GM18505 (cell line): ENCODE measurements around the gene KRTAP5-9.
A peak's percentile ranks its signal among the peaks of the same experiment; 100 is the strongest.
"Not testable (repeated sequence)": the region's sequence is repeated elsewhere in the genome, so short reads cannot be mapped to it uniquely, and the experiment has no call there.

Experiments used
- ATAC-seq: cut with Tn5 transposase; IDR thresholded peaks from one replicate; pipeline ENCODE4 v1.9.1; 2021; ENCODE audit not compliant: unreplicated experiment
- POLR2A ChIP-seq: IDR thresholded peaks from 4 replicates; pipeline ENCODE4 v1.6.1; 2011; ENCODE audit warnings: borderline replicate concordance; ENCODE audit not compliant: insufficient read depth, insufficient read length; ENCODE audit errors: extremely low read depth

KRTAP5-9 gene

DNA sequence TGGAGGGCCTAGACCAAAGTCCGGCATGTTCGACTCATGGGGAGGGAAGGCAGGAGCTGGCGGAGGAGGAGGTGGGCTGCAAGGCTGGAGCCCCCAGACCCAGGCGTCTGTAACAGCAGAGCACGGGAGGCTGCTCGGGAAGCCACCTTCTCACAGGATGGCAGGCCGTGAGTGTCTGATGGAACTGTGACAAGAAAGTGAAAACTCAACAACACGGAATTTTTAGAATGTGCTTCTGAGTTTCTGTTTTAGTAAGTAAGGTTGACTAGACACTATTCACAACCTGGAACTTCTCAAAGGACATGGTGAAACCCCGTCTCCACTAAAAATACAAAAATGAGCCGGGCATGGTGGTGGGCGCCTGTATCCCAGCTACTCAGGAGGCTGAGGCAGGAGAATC lies 8.2 kb upstream of the KRTAP5-9 start:
- peak; percentile 31 for TF ChIP-seq POLR2A

DNA sequence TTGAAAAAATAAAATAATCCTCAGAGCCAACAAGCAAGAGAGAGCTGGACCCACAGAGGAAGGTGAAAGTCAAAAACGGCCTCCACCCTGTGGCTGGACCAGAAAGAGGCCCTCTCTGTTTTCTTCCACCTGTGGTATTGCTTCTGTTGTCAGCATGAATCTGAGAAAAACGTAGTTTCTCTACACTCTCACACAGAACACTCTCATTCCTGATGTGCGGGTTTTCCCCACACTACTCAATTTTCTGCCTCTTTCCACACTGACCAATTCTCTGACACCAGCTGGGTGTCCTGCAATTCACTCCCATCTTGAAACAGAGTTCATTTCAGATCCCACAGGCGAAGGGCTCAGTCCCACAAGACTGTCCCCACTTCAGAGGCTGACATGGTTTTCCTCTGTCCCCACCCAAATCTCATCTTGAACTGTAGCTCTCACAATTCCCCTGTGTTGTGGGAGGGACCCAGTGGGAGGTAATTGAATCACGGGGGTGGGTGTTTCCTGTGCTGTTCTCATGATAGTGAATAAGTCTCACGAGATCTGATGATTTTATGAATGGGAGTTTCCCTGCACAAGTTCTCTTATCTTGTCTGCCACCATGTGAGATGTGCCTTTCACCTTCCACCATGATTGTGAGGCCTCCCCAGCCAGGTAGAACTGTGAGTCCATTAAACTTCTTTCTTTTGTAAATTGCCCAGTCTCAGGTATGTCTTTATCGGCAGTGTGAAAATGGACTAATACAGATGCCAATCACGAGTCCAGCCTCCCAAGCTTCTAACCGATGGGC lies 7.5 kb upstream of the KRTAP5-9 start:
- not testable (repeated sequence) for ATAC-seq

More for the DNA sequence above, 8.2 kb upstream of the KRTAP5-9 start:
- ATAC-seq: not testable (repeated sequence)

DNA sequence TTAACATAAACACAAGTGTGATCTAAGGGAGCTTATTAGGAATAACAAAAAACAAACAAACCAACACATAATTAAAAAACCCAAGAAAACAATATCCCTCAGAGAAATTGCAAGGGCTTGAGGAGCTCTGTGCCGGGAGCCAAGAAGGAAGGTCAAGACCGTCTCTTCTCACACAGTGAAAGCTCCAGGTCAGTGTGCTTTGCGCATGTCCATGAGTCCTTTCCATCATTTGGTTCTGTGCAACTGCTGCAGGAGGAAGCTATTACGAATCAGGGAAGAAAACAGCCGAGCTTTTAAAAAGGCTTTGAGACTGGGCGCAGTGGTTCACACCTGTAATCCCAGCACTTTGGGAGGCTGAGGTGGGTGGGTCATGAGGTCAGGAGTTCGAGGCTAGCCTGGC lies 5.8 kb upstream of the KRTAP5-9 start:
- ATAC-seq: no peak
- no peak for TF ChIP-seq POLR2A

DNA sequence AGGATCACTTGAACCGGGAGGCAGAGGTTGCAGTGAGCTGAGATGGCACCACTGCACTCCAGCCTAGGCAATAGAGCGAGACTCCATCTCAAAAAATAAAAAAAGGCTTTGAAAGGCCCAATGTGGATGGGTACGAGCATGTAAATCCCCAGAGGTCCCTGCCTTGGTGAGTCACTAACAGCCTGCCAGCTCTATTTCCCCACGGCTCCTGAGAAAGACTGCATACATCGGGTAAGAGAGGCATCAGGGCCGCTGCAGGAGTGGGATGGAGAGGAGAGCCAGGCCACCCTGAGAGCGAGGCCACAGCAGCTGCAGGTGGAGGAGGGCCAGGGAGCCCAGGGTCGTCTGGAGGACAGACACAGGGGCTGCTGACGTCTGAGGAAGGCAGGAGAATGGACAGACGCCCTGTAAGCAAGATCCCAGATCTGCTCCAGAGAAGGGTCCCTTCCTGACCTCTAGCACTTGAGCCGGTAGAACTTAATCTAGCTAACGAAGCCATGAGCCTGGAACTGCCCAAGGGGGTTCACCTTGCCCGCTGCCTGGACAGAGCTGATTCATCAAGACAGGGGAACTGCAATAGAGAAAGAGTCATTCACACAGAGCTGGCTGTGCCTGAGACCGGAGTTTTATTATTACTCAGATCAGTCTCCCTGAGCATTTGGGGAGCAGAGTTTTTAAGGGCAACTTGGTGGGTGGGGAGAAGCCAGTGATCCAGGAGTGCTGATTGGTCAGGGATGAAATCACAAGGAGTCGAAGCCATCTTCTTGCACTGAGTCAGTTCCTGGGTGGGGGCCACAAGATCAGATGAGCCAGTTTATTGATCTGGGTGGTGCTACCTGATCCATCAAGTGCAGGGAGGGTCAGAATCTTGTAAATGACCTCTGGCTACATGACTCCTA lies 5.1 kb upstream of the KRTAP5-9 start:
- no peak for ATAC-seq
- TF ChIP-seq POLR2A: no peak

DNA sequence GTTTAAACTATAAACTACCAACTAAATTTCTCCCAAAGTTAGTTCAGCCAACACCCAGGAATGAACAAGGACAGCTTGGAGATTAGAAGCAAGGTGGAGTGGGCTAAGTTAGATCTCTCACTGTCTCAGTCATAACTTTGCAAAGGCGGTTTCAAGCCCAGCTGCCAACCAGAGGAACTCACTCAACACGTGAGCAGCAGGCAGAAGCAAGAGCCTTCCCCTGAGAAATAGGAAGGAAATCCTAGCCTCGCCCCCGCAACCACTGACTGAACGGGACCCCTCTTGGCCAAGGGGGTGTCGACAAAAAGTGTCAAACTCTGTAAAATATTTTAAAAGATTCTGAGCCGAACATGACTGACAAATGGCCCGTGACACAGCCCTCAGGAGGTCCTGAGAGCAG lies 4.4 kb upstream of the KRTAP5-9 start:
- TF ChIP-seq POLR2A: no peak
- ATAC-seq: no peak

DNA sequence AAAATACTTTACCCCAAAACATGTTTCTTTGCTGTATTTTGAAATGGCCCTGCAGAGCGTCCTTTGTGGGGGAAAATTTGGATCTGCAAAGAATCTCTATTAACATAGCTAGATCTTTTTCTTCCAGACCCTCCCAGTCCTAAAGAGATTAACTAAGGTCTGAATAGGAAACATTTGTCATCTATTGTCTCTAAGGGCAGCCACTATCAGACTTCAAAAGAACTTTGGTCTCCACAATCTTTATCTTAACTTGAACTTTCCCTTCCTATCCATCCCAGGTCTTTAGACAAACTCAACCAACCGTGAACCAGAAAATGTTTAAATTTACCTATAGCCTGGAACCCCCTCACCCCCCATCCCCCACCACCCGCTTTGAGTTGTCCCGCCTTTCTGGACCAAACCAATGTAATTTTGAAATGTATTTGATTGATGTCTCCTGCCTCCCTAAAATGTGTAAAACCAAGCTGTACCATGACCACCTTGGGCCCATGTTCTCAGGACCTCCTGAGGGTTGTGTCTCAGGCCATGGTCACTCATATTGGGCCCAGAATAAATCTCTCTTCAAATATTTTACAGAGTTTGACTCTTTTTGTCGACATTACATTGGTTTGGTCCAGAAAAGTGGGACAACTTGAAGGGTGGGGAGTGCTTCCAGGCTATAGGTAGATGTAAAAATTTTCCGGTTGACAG lies 3.5 kb upstream of the KRTAP5-9 start:
- no peak for ATAC-seq
- TF ChIP-seq POLR2A: no peak

DNA sequence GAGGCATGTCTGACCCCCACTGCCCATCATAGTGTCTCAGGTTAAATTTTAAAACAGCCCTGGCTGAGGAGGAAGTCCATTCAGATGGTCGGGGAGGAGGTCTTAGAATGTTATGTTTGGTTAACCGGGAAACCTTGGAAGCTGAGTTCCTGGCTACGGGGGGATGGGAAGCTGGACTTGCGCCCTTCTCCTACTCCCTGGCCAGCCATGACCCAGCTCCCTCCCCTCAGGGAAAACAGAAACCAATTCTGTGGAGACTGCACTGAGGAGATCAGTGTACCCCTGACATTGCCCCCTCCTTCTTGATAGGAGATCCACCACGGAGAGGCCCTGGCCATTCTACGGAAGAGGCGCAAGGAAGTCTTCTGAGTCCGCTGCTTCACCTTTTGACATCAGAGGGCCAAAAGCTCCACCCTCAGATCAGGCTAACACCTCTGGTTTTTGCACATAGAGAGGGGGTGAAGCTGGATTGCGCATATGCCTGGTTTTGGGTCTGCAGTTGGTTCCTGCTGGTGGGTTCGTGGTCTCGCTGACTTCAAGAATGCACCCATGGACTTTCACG lies 2.7 kb upstream of the KRTAP5-9 start:
- no peak for ATAC-seq
- no peak for TF ChIP-seq POLR2A

DNA sequence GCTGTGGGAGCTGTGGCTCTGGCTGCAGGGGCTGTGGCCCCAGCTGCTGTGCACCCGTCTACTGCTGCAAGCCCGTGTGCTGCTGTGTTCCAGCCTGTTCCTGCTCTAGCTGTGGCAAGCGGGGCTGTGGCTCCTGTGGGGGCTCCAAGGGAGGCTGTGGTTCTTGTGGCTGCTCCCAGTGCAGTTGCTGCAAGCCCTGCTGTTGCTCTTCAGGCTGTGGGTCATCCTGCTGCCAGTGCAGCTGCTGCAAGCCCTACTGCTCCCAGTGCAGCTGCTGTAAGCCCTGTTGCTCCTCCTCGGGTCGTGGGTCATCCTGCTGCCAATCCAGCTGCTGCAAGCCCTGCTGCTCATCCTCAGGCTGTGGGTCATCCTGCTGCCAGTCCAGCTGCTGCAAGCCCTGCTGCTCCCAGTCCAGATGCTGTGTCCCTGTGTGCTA lies 514 bp downstream of the KRTAP5-9 start:
- TF ChIP-seq POLR2A: no peak
- no peak for ATAC-seq

DNA sequence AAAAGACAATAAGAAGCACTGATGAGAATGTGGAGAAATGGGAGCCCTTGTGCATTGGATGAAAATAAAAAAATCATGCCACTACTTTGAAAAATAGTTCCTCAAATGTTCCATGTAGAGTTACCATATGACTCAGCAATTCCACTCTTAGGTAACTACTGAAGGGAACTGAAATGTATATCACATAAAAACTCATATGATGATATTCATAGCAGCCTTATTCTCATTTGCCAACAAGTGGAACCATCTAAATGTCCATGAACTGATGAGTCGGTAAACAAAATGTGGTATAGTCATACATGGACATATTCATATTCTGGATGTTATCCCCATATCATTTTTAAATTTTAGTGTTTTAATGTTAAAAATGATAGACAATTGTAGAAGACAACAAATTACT lies 3.5 kb downstream of the KRTAP5-9 start:
- TF ChIP-seq POLR2A: no peak

DNA sequence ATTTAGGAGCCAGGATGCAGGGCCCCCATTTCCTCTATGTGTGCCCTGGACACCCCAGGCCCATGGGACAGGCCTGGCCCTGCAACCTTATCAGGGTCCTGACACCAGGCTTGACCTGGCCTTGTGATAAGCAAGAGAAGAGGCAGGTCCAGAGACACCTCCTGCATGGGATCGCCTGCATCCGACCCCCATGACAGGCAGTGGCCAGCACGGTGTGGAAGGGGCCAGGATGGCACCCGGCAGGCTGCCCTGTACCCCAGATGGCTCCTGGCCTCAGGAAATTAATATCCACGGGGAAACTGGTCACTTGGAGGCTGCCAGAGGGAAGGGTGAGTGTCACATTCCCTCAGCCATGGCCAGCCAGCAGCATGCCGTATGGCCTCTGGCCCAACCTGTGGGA lies 6.8 kb downstream of the KRTAP5-9 start:
- no peak for ATAC-seq
- no peak for TF ChIP-seq POLR2A

More for the DNA sequence above, 3.5 kb downstream of the KRTAP5-9 start:
- no peak for ATAC-seq

DNA sequence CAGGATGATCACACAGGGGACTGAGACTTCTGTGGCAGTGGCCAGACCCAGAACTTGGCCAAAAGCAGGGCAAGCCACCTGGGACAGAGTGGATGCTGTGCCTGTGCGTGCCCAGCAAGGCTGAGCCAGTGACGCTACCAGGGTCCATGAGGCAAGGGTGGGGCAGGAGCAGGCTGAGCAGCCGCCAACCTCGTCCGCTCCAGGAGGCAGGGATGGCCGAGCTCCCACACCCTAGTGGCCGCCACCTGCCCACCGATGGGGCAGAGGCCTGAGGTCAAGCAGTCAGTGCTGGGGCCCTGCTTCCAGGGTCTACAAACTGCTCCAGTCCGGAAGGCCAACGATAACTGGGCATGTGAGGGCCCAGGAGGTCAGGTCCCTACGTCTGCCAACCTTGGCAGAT lies 7.3 kb downstream of the KRTAP5-9 start:
- ATAC-seq: no peak
- no peak for TF ChIP-seq POLR2A

DNA sequence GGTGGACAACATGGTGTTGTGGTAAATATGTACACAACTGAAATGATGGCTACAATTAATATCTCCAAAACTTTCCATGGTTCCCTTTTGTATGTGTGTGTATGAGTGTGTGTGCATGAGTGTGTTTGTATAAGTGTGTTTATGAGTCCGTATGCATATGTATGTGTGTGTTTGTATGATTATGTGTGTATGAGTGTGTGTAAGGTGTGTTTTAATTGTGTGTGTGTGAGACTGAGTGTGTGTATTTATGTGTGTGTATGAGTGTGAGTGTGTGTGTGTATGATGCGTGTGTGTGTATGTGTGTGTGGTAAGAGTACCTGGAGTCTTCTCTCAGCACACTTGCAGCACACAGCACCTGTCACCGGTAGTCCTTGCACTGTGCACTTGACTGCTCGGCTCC lies 7.8 kb downstream of the KRTAP5-9 start:
- TF ChIP-seq POLR2A: no peak
- ATAC-seq: no peak

DNA sequence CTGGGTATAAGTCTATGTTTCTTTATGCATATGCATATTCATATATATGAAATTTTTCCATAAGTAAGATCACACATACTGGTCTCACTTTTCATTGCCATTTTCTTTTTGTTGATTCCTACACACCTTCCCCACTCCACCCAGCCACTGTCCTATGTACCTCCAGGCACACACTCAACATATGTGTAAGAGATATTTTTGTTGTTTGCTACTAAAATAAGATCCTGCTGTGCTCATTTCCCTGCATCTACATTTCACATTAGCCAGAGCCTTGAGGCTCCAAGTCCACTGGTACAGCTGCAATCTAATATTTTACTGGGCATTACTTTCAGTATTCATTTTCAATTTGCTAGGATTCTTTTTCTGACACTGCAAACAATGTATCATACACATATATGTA lies 9.0 kb downstream of the KRTAP5-9 start:
- no peak for ATAC-seq
- no peak for TF ChIP-seq POLR2A
